WTC11 (cell line): ENCODE results near the gene AQP1. TPM values are rescaled to one million over a fixed set of nuclear protein-coding genes. Genes with fewer than 3 reads are reported as not detected.

Source experiments
- ATAC-seq: fragments of 200-7000 bp; cut with Tn5 transposase; 2 replicates; pipeline ENCODE4 v1.10.0; 2021; ENCODE audit warnings: mild to moderate bottlenecking, moderate library complexity
- CTCF ChIA-PET: fragments of 300-600 bp; sonication (Branson Sonifier 250); formaldehyde crosslinking; loops from one replicate; lab custom pipeline; 2021; ENCODE audit warnings: antibody characterized with exemption; lab: Charles Lee
- POLR2A ChIA-PET: fragments of 350-600 bp; sonication (Branson Sonifier 250); formaldehyde crosslinking; loops from one replicate; lab custom pipeline; 2021; ENCODE audit warnings: antibody characterized with exemption; lab: Charles Lee
- DNase-seq: peaks from one replicate; pipeline ENCODE4 v3.0.0; 2021; ENCODE audit warnings: low spot score
- H3K27ac Mint-ChIP-seq: 2 replicates; pipeline ENCODE4 v1.8.0; 2021; ENCODE audit warnings: mixed read lengths
- H3K27me3 Mint-ChIP-seq: 2 replicates; pipeline ENCODE4 v1.8.0; 2021; ENCODE audit warnings: low read depth, mild to moderate bottlenecking, moderate library complexity, mixed read lengths
- H3K36me3 Mint-ChIP-seq: 2 replicates; pipeline ENCODE4 v1.8.0; 2021; ENCODE audit warnings: mixed read lengths
- H3K4me1 Mint-ChIP-seq: 2 replicates; pipeline ENCODE4 v1.8.0; 2022; ENCODE audit warnings: mixed read lengths
- H3K4me3 Mint-ChIP-seq: 2 replicates; pipeline ENCODE4 v1.8.0; 2021; ENCODE audit warnings: mild to moderate bottlenecking, moderate library complexity, mixed read lengths
- H3K9me3 Mint-ChIP-seq: 2 replicates; pipeline ENCODE4 v1.8.0; 2021; ENCODE audit warnings: mixed read lengths
- AFF4 ChIP-seq: sonication (generic); formaldehyde crosslinking; IDR thresholded peaks from 2 replicates; pipeline ENCODE4 v1.8.1; 2023; ENCODE audit warnings: mild to moderate bottlenecking, missing genetic modification reagents, borderline replicate concordance
- ATF1 ChIP-seq: sonication (generic); formaldehyde crosslinking; IDR thresholded peaks from 2 replicates; pipeline ENCODE4 v1.8.1; 2023; ENCODE audit warnings: mild to moderate bottlenecking, moderate library complexity, missing genetic modification reagents
- ELF4 ChIP-seq: sonication (generic); formaldehyde crosslinking; IDR thresholded peaks from 2 replicates; pipeline ENCODE4 v1.8.1; 2022; ENCODE audit warnings: low read depth, mild to moderate bottlenecking, moderate library complexity, missing genetic modification reagents
- IRF2 ChIP-seq: sonication (generic); formaldehyde crosslinking; IDR thresholded peaks from 2 replicates; pipeline ENCODE4 v1.8.0; 2022; ENCODE audit warnings: low read depth, missing genetic modification reagents, borderline replicate concordance
- MLX ChIP-seq: sonication (generic); formaldehyde crosslinking; IDR thresholded peaks from 2 replicates; pipeline ENCODE4 v1.8.1; 2023; ENCODE audit warnings: mild to moderate bottlenecking, missing genetic modification reagents, moderate library complexity
- NFYB ChIP-seq: sonication (generic); formaldehyde crosslinking; conservative IDR thresholded peaks from 2 replicates; pipeline ENCODE4 v1.8.0; 2022; ENCODE audit warnings: low read depth, missing genetic modification reagents
- PRDM15 ChIP-seq: sonication (generic); formaldehyde crosslinking; IDR thresholded peaks from 2 replicates; pipeline ENCODE4 v1.8.0; 2022; ENCODE audit warnings: missing genetic modification reagents
- PREB ChIP-seq: sonication (generic); formaldehyde crosslinking; IDR thresholded peaks from 2 replicates; pipeline ENCODE4 v1.8.1; 2022; ENCODE audit warnings: mild to moderate bottlenecking, missing genetic modification reagents, moderate library complexity, borderline replicate concordance
- PRRX2 ChIP-seq: fragments of 250-450 bp; sonication (Bioruptor Pico); IDR thresholded peaks from 2 replicates; pipeline ENCODE4 v1.8.0; 2021; ENCODE audit warnings: mild to moderate bottlenecking
- ZBTB43 ChIP-seq: sonication (generic); formaldehyde crosslinking; IDR thresholded peaks from 2 replicates; pipeline ENCODE4 v1.8.1; 2023; ENCODE audit warnings: mild to moderate bottlenecking, missing genetic modification reagents
- ZNF138 ChIP-seq: sonication (generic); formaldehyde crosslinking; conservative IDR thresholded peaks from 2 replicates; pipeline ENCODE4 v1.8.1; 2022; ENCODE audit warnings: mild to moderate bottlenecking, moderate library complexity, missing genetic modification reagents
- ZNF281 ChIP-seq: sonication (generic); formaldehyde crosslinking; IDR thresholded peaks from 2 replicates; pipeline ENCODE4 v1.8.0; 2023; ENCODE audit warnings: mild to moderate bottlenecking, missing genetic modification reagents
- ZNF317 ChIP-seq: sonication (generic); formaldehyde crosslinking; IDR thresholded peaks from 2 replicates; pipeline ENCODE4 v1.8.1; 2023; ENCODE audit warnings: low read depth, mild to moderate bottlenecking, moderate library complexity, missing genetic modification reagents, borderline replicate concordance
- ZNF425 ChIP-seq: fragments of 250-450 bp; sonication (Bioruptor Pico); conservative IDR thresholded peaks from 2 replicates; pipeline ENCODE4 v1.9.0; 2021; ENCODE audit warnings: mild to moderate bottlenecking
- ZNF671 ChIP-seq: fragments of 250-450 bp; sonication (Bioruptor Pico); IDR thresholded peaks from 2 replicates; pipeline ENCODE4 v1.8.0; 2021; ENCODE audit warnings: mild to moderate bottlenecking
- ZSCAN18 ChIP-seq: fragments of 250-450 bp; sonication (Bioruptor Pico); IDR thresholded peaks from 2 replicates; pipeline ENCODE4 v2.1.2; 2022; ENCODE audit warnings: mild to moderate bottlenecking, moderate library complexity
- total RNA-seq: library from RNA; stranded (reverse); gene quantifications from 3 replicates; pipeline ENCODE4 v1.2.3, GENCODE V29; 2021

AQP1 gene
- total RNA-seq, 1 experiment from 2014 or later: 0.81 TPM

- no peak for TF ChIP-seq NFYB (CRISPR knock-in tag)
- TF ChIP-seq ATF1 (CRISPR knock-in tag): no peak
- TF ChIP-seq IRF2 (CRISPR knock-in tag): no peak
- no peak for TF ChIP-seq ZNF281
- no peak for TF ChIP-seq PREB (CRISPR knock-in tag)
- no peak for TF ChIP-seq ZNF317 (CRISPR knock-in tag)
- no peak for TF ChIP-seq ZNF138 (CRISPR knock-in tag)
Measured at GRCh38 chr7:30965883-30966282, 54.2 kb downstream of the AQP1 start (continued).

GRCh38 chr7:30968294-30968693 is 56.6 kb downstream of the AQP1 start:
- H3K9me3 Mint-ChIP-seq: no peaks in the 10 kb centered on the region
- no peaks in the 10 kb centered on the region; the same call in 1 of the 2 replicates for H3K27me3 Mint-ChIP-seq
- no peak for ATAC-seq
- ChIA-PET POLR2A (no interaction called here), CTCF (interaction anchor here (1.2 to 8.0 kb wide), 2 partner anchors 30 to 154 kb away, joined by 4 to 107 read pairs; no protein-coding TSS in a partner anchor)
- H3K27ac Mint-ChIP-seq: no peak overlapping the region
- no peak overlapping the region for H3K4me3 Mint-ChIP-seq
- no peak for DNase-seq
- H3K36me3 Mint-ChIP-seq: no peaks in the 10 kb centered on the region
- peaks cover 7% of the 10 kb centered on the region for H3K4me1 Mint-ChIP-seq
- no peak for TF ChIP-seq ZBTB43
- no peak for TF ChIP-seq PRDM15 (CRISPR knock-in tag)
- TF ChIP-seq ZSCAN18 (CRISPR knock-in tag): no peak
- TF ChIP-seq ZNF671 (CRISPR knock-in tag): no peak
- no peak for TF ChIP-seq AFF4 (CRISPR knock-in tag)
- no peak for TF ChIP-seq ZNF425
- TF ChIP-seq PRRX2 (CRISPR knock-in tag): no peak
- TF ChIP-seq MLX (CRISPR knock-in tag): no peak
- TF ChIP-seq ELF4 (CRISPR knock-in tag): no peak
